ENCODE results near the gene MSX1. TPM values are rescaled to one million over a fixed set of nuclear protein-coding genes. Genes with fewer than 3 reads are reported as not detected.

The MSX1 gene
- total RNA-seq, 1 donor from 2014 or later = 1.6 TPM

DNA sequence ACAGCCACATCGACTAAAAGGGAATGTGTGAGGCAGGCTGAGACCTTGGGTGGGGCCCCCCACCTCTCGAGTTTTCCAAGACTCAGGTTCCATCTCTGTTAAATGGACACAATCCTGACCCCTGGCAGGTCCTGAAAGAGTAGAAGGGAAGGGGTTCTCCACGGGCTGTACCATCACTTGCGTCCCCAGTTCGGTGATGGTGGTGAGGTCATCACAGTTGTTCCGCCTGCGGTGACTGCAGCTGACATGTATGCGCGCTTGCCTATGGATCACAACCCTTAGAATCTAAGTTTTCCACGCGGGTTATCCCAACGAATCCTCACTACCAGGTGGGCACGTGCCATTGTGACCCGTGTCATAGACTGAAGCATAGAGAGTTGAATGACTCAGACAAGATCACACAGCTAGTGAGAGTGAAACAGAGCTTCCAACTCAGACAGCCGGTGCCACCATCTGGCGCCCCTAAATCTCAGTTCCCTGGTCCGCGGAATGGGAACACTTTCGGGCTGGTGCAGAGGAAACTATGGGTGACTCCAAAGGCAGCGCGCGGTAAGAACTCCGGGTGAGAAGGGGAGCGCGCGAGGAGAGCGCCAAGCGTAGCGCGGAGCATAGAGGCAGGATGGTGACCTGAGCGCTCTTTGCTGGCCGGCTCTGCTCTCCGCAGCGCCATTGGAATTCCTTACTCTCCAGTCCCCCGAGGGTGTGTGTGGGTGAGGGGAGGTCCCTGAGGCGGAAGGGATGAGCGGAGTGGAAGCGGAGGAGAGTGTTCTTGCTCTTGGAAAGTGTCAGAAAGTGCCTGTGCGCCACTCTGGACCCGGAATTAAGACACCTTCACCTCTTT lies 10.5 kb downstream of the MSX1 start:
- DNase-seq (ENCODE audit: low read depth) = no peak
- TF ChIP-seq, protein P1, sequence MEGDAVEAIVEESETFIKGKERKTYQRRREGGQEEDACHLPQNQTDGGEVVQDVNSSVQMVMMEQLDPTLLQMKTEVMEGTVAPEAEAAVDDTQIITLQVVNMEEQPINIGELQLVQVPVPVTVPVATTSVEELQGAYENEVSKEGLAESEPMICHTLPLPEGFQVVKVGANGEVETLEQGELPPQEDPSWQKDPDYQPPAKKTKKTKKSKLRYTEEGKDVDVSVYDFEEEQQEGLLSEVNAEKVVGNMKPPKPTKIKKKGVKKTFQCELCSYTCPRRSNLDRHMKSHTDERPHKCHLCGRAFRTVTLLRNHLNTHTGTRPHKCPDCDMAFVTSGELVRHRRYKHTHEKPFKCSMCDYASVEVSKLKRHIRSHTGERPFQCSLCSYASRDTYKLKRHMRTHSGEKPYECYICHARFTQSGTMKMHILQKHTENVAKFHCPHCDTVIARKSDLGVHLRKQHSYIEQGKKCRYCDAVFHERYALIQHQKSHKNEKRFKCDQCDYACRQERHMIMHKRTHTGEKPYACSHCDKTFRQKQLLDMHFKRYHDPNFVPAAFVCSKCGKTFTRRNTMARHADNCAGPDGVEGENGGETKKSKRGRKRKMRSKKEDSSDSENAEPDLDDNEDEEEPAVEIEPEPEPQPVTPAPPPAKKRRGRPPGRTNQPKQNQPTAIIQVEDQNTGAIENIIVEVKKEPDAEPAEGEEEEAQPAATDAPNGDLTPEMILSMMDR (conservative IDR thresholded peaks at IDR 0.05; ENCODE audit: low read depth, low read length) = no peak

DNA sequence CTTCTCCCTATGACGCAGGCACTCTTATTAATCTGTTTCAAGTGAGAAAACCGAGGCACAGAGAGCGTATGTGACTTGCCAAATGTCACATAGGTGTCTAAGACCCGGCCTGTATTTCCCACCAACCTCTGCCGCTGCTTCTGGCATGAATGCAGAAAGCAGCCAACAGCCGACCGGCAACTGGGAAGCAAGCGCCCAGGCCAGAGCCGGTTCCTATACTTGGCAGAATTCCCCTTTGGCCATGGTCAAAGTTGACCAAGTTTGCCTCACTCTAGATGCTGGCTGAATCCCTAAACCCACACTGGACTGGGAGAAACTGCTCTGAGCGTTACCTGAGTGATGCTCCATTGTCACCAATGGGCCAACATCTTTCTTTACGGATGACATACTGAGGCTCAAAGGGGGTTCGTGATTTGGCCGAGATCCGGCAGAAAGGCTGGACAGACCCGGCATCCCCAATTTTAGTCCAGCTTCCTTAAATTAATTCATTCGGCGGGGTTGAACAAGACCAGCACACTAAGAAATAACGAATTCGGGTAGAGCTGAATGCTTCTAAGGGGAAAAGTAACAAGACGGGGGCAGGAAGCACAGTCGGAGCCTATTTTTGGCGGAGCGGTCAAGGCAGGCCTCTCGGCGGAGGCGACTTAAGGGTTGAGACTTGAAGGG lies 11.2 kb downstream of the MSX1 start:
- TF ChIP-seq, protein P1 (conservative IDR thresholded peaks at IDR 0.05; ENCODE audit: low read depth, low read length) = no peak
- H3K4me3 ChIP-seq (ENCODE audit: low read depth, low read length) = no peak overlapping the region

More for the DNA sequence above, 10.5 kb downstream of the MSX1 start:
- no peak overlapping the region for H3K4me3 ChIP-seq (ENCODE audit: low read depth, low read length)

DNA sequence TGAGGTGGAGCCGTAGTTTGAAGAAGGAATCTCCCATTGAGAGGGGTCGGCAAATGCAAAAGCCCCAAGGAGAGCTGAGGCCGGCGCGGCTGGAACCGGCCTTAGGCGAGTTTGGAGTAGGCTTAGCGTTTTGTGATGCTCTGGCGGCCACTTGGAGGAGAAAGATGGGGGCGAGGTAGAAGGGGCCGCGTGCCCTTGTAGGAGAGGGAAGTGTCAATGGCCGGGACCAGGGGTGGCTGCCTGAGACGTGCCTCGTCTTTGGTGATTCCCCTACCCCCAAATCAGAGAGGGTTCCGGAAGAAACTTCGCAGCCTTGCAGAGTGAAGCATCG lies 11.7 kb downstream of the MSX1 start:
- no peak overlapping the region for H3K4me3 ChIP-seq (ENCODE audit: low read depth, low read length)
- TF ChIP-seq, protein P1 (conservative IDR thresholded peaks at IDR 0.05; ENCODE audit: low read depth, low read length) = no peak
- DNase-seq (ENCODE audit: low read depth) = no peak

More for the DNA sequence above, 11.2 kb downstream of the MSX1 start:
- no peak for DNase-seq (ENCODE audit: low read depth)

DNA sequence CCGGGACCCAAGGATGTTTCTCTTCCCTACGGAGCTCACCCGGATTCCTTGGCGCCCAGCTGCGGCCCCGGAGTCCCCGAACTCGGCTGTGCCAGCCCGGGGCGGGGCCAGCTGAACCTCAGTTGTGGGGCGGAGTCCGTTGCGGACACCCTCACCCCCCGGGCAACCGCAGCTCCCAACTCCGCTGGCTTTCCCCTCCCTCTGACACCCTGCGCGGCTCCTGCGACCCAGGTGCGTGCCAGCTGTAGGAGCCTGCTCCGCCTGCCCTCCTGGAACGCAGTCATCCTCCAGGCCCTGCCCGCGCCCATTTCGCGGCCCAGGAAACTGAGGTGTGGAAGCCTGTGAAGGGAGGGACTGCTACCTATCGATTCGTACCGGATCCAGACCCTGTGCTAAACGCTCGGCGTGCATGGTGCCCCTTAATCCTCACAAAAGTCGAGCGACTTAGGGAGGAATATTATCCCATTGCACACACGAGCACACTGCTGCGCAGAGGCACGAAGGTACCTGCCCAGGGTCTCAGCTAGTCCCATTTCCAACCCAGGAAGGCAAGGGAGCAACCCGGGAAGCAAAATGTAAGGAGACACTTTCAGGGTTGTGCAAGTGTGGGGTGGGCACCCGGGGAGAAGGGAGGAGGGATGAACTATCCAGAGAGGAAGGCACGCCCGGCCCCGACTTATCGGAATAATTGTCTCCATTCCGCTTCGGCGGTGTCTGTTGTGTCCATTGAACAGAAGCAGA lies 12.3 kb downstream of the MSX1 start:
- DNase-seq (ENCODE audit: low read depth) = no peak
- H3K4me3 ChIP-seq (ENCODE audit: low read depth, low read length) = no peak overlapping the region
- TF ChIP-seq, protein P1 (conservative IDR thresholded peaks at IDR 0.05; ENCODE audit: low read depth, low read length) = no peak

DNA sequence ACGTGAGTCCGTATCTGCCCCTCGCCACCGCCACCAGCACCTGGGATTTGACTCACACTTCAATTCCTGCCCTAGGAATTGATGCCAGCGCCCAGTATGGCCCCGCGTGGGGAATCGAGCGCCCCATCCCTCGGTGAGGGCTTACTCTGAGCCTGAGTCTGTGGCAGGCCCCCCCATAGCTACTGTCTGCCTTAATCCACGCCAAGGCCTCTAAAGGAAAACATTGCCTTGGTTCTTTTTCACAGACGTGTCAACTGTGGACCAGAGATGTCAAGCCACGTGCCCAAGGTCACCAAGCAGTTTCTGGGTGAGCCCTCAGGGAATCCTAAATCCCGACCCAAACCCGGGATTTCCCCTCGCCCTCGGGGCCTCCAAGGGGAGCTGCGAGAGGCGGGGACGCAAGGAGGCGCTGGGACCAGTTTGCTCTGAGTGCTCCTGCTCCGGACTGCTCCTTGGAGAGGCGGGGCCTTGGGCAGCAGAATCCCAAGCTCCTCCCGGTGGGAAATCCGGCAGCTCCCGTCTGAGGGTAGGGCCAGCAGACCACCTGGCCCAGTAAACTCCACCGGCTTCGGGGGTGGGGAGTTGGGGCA lies 12.9 kb downstream of the MSX1 start:
- TF ChIP-seq, protein P1 (conservative IDR thresholded peaks at IDR 0.05; ENCODE audit: low read depth, low read length) = no peak
- no peak overlapping the region for H3K4me3 ChIP-seq (ENCODE audit: low read depth, low read length)
- no peak for DNase-seq (ENCODE audit: low read depth)

DNA sequence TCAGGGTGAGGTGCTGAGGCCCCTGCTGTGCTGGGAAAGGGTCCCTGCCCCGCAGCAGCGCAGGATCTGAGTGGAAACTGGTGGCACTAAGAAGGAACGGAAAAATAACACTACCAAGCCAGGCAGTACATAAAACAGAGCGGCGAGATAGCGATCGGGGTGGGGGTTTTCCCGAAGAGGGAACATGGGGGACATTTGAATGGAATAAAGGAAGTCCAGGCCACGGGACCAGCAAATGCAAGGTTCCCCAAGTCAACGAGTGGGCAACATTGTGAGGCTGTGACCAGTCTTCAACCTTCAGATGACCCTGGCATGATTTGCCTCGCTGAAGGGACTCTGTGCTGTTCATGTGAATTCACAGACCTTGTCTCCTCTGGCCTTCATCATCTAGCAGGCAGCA lies 13.7 kb downstream of the MSX1 start:
- TF ChIP-seq, protein P1 (conservative IDR thresholded peaks at IDR 0.05; ENCODE audit: low read depth, low read length) = no peak
- H3K4me3 ChIP-seq (ENCODE audit: low read depth, low read length) = no peak overlapping the region
- no peak for DNase-seq (ENCODE audit: low read depth)

Data from epithelial cell of proximal tubule (primary cell).